H1 (cell line): ENCODE results near the gene ABLIM1. TPM values are rescaled to one million over a fixed set of nuclear protein-coding genes. Genes with fewer than 3 reads are reported as not detected.

Source experiments
- CTCF ChIA-PET: fragments of 300-600 bp; sonication (Branson Sonifier 250); formaldehyde crosslinking; loops from one replicate; lab custom pipeline; 2021; ENCODE audit not compliant: partially characterized antibody; lab: Charles Lee
- POLR2A ChIA-PET: fragments of 300-600 bp; sonication (Branson Sonifier 250); formaldehyde crosslinking; loops from one replicate; lab custom pipeline; 2021; ENCODE audit warnings: inconsistent platforms; ENCODE audit not compliant: partially characterized antibody; lab: Charles Lee
- DNase-seq, 2 experiments: peaks; one replicate each; pipeline versions ENCODE4 v3.0.0 to v3.0.0-alpha.2; 2010 to 2022; ENCODE audit warnings: low spot score in 2 of 2, low read depth in 1 of 2, mixed read lengths in 1 of 2
- FAIRE-seq: peaks from 2 replicates; lab custom pipeline; 2011; peaks lifted over from hg19 to GRCh38; lab: Jason Lieb, UNC
- H2AFZ ChIP-seq: 2 replicates; pipeline ENCODE4 v1.8.1; 2012; ENCODE audit warnings: low read length, inconsistent platforms
- H2AK5ac ChIP-seq: 2 replicates; pipeline ENCODE4 v1.6.1; 2013; ENCODE audit warnings: low read depth, low read length
- H2BK120ac ChIP-seq: replicated peaks from 2 replicates; pipeline ENCODE3; 2013; ENCODE audit warnings: low read depth, low read length, inconsistent platforms
- H2BK12ac ChIP-seq: 2 replicates; pipeline ENCODE4 v1.6.1; 2013; ENCODE audit warnings: low read depth, low read length
- H2BK15ac ChIP-seq: 2 replicates; pipeline ENCODE4 v1.6.1; 2013; ENCODE audit warnings: low read length
- H2BK20ac ChIP-seq: 2 replicates; pipeline ENCODE4 v1.6.1; 2013; ENCODE audit warnings: low read length
- H2BK5ac ChIP-seq: 2 replicates; pipeline ENCODE4 v1.6.1; 2013; ENCODE audit warnings: low read depth, low read length
- H3K14ac ChIP-seq: 2 replicates; pipeline ENCODE4 v1.6.1; 2013; ENCODE audit warnings: inconsistent platforms; ENCODE audit not compliant: insufficient read length
- H3K18ac ChIP-seq: 2 replicates; pipeline ENCODE4 v1.6.1; 2013; ENCODE audit warnings: low read length; ENCODE audit errors: extremely low read depth
- H3K23ac ChIP-seq: 2 replicates; pipeline ENCODE4 v1.6.1; 2013; ENCODE audit warnings: inconsistent platforms; ENCODE audit not compliant: insufficient read length
- H3K23me2 ChIP-seq: 2 replicates; pipeline ENCODE4 v1.6.1; 2013; ENCODE audit warnings: low read depth, low read length
- H3K27ac ChIP-seq: 2 replicates; pipeline ENCODE4 v1.6.1; 2011; ENCODE audit warnings: low read depth, low read length, inconsistent platforms
- H3K27me3 ChIP-seq, 4 experiments: replicated peaks in 1 of 4; 1 replicate in 1 of 4; 2 replicates in 3 of 4; pipeline versions ENCODE4 v1.6.1 to v1.8.1; 2011 to 2013; ENCODE audit warnings: low read length in 3 of 4, mild to moderate bottlenecking in 3 of 4, inconsistent platforms in 2 of 4, mixed read lengths in 2 of 4, moderate library complexity in 1 of 4; ENCODE audit not compliant: control insufficient read depth in 3 of 4, insufficient read depth in 3 of 4; ENCODE audit errors: extremely low read depth in 1 of 4
- H3K36me3 ChIP-seq, 4 experiments: 2 replicates each; pipeline versions ENCODE4 v1.6.1 to v1.8.1; 2011 to 2013; ENCODE audit warnings: mild to moderate bottlenecking in 4 of 4, low read length in 3 of 4, moderate library complexity in 2 of 4, control low read depth in 1 of 4, inconsistent platforms in 1 of 4; ENCODE audit not compliant: insufficient read depth in 4 of 4, control insufficient read depth in 2 of 4
- H3K4ac ChIP-seq: replicated peaks from 2 replicates; pipeline ENCODE3; 2013; ENCODE audit warnings: low read length, low read depth, mixed read lengths, inconsistent platforms; ENCODE audit not compliant: insufficient read length
- H3K4me1 ChIP-seq, 4 experiments: replicated peaks in 1 of 4; 1 replicate in 1 of 4; 2 replicates in 3 of 4; pipeline versions ENCODE4 v1.6.1 to v1.8.1; 2011 to 2013; ENCODE audit warnings: low read length in 3 of 4, inconsistent platforms in 2 of 4, mixed read lengths in 1 of 4; ENCODE audit not compliant: insufficient read depth in 4 of 4, control insufficient read depth in 3 of 4
- H3K4me2 ChIP-seq, 2 experiments: 2 replicates each; pipeline versions ENCODE4 v1.6.1 to v1.8.1; 2011 to 2013; ENCODE audit warnings: low read depth in 2 of 2, low read length in 2 of 2, control low read depth in 1 of 2, inconsistent platforms in 1 of 2, mild to moderate bottlenecking in 1 of 2; ENCODE audit not compliant: insufficient read depth in 1 of 2
- H3K4me3 ChIP-seq, 4 experiments: fragments of 200-600, 300-600 bp in 1 of 4; sonication (generic), shearing (Covaris generic), sonication (Bioruptor Twin) in 1 of 4; 2 replicates each; pipeline versions ENCODE4 v1.5.1 to v1.8.1; 2011 to 2016; ENCODE audit warnings: low read length in 4 of 4, low read depth in 3 of 4, control low read depth in 2 of 4, inconsistent platforms in 2 of 4, mild to moderate bottlenecking in 2 of 4, mixed read lengths in 1 of 4, moderate library complexity in 1 of 4; ENCODE audit not compliant: insufficient read depth in 2 of 4; ENCODE audit errors: extremely low read depth in 1 of 4
- H3K56ac ChIP-seq: replicated peaks from 2 replicates; pipeline ENCODE3; 2013; ENCODE audit warnings: low read depth, mild to moderate bottlenecking, mixed read lengths, low read length, inconsistent platforms; ENCODE audit not compliant: insufficient read length
- H3K79me1 ChIP-seq: 2 replicates; pipeline ENCODE4 v1.6.1; 2013; ENCODE audit warnings: low read depth, low read length, control low read depth
- H3K79me2 ChIP-seq, 2 experiments: 2 replicates each; pipeline versions ENCODE4 v1.6.1 to v1.8.1; 2012 to 2013; ENCODE audit warnings: low read length in 2 of 2, mild to moderate bottlenecking in 2 of 2, inconsistent platforms in 1 of 2; ENCODE audit not compliant: insufficient read depth in 2 of 2, control insufficient read depth in 1 of 2
- H3K9ac ChIP-seq, 4 experiments: replicated peaks in 1 of 4; 1 replicate in 1 of 4; 2 replicates in 3 of 4; pipeline versions ENCODE4 v1.6.1 to v1.8.1; 2011 to 2013; ENCODE audit warnings: low read depth in 3 of 4, low read length in 3 of 4, control low read depth in 2 of 4, mild to moderate bottlenecking in 2 of 4, moderate library complexity in 2 of 4, inconsistent platforms in 1 of 4; ENCODE audit errors: extremely low read depth in 1 of 4
- H3K9me3 ChIP-seq, 2 experiments: 2 replicates each; pipeline versions ENCODE4 v1.6.1 to v1.8.1; 2012 to 2013; ENCODE audit warnings: mild to moderate bottlenecking in 2 of 2, moderate library complexity in 2 of 2, control low read depth in 1 of 2, inconsistent platforms in 1 of 2, low read depth in 1 of 2, low read length in 1 of 2, mixed read lengths in 1 of 2; ENCODE audit not compliant: insufficient read depth in 2 of 2
- H4K20me1 ChIP-seq, 2 experiments: replicated peaks in 1 of 2; 2 replicates each; pipeline versions ENCODE3 to v1.8.1; 2011 to 2013; ENCODE audit warnings: inconsistent platforms in 2 of 2, low read length in 2 of 2, mild to moderate bottlenecking in 1 of 2; ENCODE audit not compliant: insufficient read depth in 2 of 2, control insufficient read depth in 1 of 2
- H4K5ac ChIP-seq: 2 replicates; pipeline ENCODE4 v1.6.1; 2013; ENCODE audit warnings: low read length, low read depth, mixed read lengths, inconsistent platforms; ENCODE audit not compliant: insufficient read length
- H4K8ac ChIP-seq: 2 replicates; pipeline ENCODE4 v1.8.0; 2013; ENCODE audit warnings: mild to moderate bottlenecking, moderate library complexity, low read length, inconsistent platforms; ENCODE audit not compliant: insufficient read depth; ENCODE audit errors: extremely low read depth
- H4K91ac ChIP-seq: replicated peaks from 2 replicates; pipeline ENCODE3; 2013; ENCODE audit warnings: low read length, mixed read lengths, inconsistent platforms; ENCODE audit not compliant: insufficient read length
- CBX5 ChIP-seq: fragments of 300-800, 300-1000 bp; sonication (generic); IDR thresholded peaks from 2 replicates; pipeline ENCODE4 v1.7.1; 2016; ENCODE audit warnings: antibody characterized with exemption, low read length, low read depth
- CBX8 ChIP-seq: fragments of 300-800, 300-1000 bp; sonication (generic); IDR thresholded peaks from 2 replicates; pipeline ENCODE4 v1.7.1; 2016; ENCODE audit warnings: low read depth, low read length, borderline replicate concordance
- CEBPB ChIP-seq: IDR thresholded peaks from 2 replicates; pipeline ENCODE4 v1.6.1; 2012; ENCODE audit warnings: low read depth, low read length
- CREB1 ChIP-seq: IDR thresholded peaks from 2 replicates; pipeline ENCODE4 v1.6.1; 2012; ENCODE audit warnings: inconsistent platforms
- EGR1 ChIP-seq: IDR thresholded peaks from 2 replicates; pipeline ENCODE4 v1.6.1; 2011; ENCODE audit warnings: low read depth, low read length, borderline replicate concordance
- GTF2F1 ChIP-seq: IDR thresholded peaks from 2 replicates; pipeline ENCODE4 v1.6.1; 2012; ENCODE audit warnings: low read depth, low read length, improper control_type of control experiment, borderline replicate concordance
- JUND ChIP-seq: IDR thresholded peaks from 2 replicates; pipeline ENCODE4 v1.6.1; 2011; ENCODE audit warnings: mild to moderate bottlenecking, improper control_type of control experiment, low read length
- POLR2AphosphoS5 ChIP-seq: IDR thresholded peaks from 2 replicates; pipeline ENCODE4 v1.6.1; 2011; ENCODE audit warnings: low read depth, low read length
- SIN3A ChIP-seq, 2 experiments: IDR thresholded peaks in 1 of 2; conservative IDR thresholded peaks in 1 of 2; 2 replicates each; pipeline ENCODE4 v1.6.1; 2011 to 2012; ENCODE audit warnings: low read length in 2 of 2, improper control_type of control experiment in 1 of 2, low read depth in 1 of 2, mild to moderate bottlenecking in 1 of 2
- SP4 ChIP-seq: IDR thresholded peaks from 2 replicates; pipeline ENCODE4 v1.6.1; 2012; ENCODE audit warnings: low read length, inconsistent platforms
- TCF12 ChIP-seq: IDR thresholded peaks from 2 replicates; pipeline ENCODE4 v1.6.1; 2011; ENCODE audit warnings: low read depth, mild to moderate bottlenecking, low read length
- ZNF274 ChIP-seq: IDR thresholded peaks from 2 replicates; pipeline ENCODE4 v1.7.0; 2012; ENCODE audit warnings: low read length, borderline replicate concordance; ENCODE audit errors: extremely low read depth
- WGBS, 2 experiments: shearing (Covaris generic) in 1 of 2; methylation state at CpG; one replicate each; pipeline versions ENCODE4 v1.1.6 to v1.1.7; 2013 to 2015; ENCODE audit warnings: low lambda C conversion rate in 2 of 2, mixed read lengths in 2 of 2, inconsistent platforms in 1 of 2, low coverage in 1 of 2, missing lambda C conversion rate in 1 of 2; ENCODE audit not compliant: insufficient replicate concordance in 2 of 2, insufficient coverage in 1 of 2, insufficient read length in 1 of 2; ENCODE audit errors: extremely low coverage in 1 of 2, missing lambda C conversion rate in 1 of 2; 5-methylcytosine and 5-hydroxymethylcytosine counted together
- polyA plus RNA-seq, 7 experiments: library from polyadenylated mRNA; depleted of rRNA in 3 of 7; stranded (reverse) in 5 of 7; unstranded in 2 of 7; fragments of >200 nt in 5 of 7; fragments of 200-250 nt in 2 of 7; gene quantifications; 1 replicate in 5 of 7; 2 replicates in 1 of 7; 4 replicates in 1 of 7; pipeline versions ENCODE4 v1.2.1 to v1.2.3, GENCODE V29; 2011 to 2013; ENCODE audit warnings: missing spikeins in 2 of 7, mixed read lengths in 2 of 7
- total RNA-seq: library from RNA; stranded (reverse); fragmentation: NEBNext Ultra II Directional; extraction: Animal tissue kit (Norgen Biotek cat#: 25700); gene quantifications from 2 replicates; pipeline ENCODE4 v1.2.1, GENCODE V29; 2021
- TF ChIP-seq, protein P1 (sequence below): IDR thresholded peaks from 2 replicates; pipeline ENCODE4 v1.6.1; 2012; ENCODE audit warnings: inconsistent platforms
- TF ChIP-seq, protein P2 (sequence below): IDR thresholded peaks from 2 replicates; pipeline ENCODE4 v1.6.1; 2011; ENCODE audit warnings: low read depth, mild to moderate bottlenecking, low read length; ENCODE audit not compliant: insufficient read depth

The ABLIM1 gene
- total and polyA plus RNA-seq, 2 of the 8 experiments (the other 6 are each of a cell fraction or from before 2014, with no cell fraction given), result 51.2 to 51.7 TPM

DNA sequence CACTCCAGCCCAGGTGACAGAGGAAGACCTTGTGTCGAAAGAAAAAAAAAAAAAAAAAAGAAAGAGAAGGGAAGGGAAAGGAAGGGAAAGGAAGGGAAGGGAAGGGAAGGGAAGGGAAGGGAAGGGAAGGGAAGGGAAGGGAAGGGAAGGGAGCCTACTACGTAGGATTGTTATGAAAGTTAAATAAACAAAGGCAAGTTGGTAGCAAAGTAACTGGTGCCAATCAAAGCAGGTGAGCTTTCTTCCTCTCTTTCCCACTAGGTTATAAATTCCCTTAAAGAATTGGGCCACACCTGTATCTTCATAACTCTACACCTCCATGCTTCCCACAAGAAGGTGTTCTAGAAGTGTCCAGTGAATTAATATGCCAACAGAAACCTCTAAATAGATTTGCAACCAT, 157.4 kb downstream of the ABLIM1 start:
- Histone ChIP-seq H3K36me3 (no peaks in the 10 kb centered on the region), H3K23me2 (no peaks in the 10 kb centered on the region), H3K14ac (no peak overlapping the region), H3K27ac (no peak overlapping the region), H4K20me1 (peaks cover 0 to 2% of the 10 kb centered on the region in 2 experiments), H2BK120ac (no peak overlapping the region), H3K18ac (no peak overlapping the region), H2BK15ac (no peak overlapping the region), H3K23ac (no peak overlapping the region), H4K91ac (no peak overlapping the region), H4K8ac (no peak overlapping the region), H3K4me1 (peaks cover 0 to 10% (median 1%) of the 10 kb centered on the region in 4 experiments; a peak in 4 of 7 replicates), H3K79me2 (0 out of 4 replicates have a peak, but pooled peaks cover 0 to 3% of the 10 kb centered on the region in 2 experiments), H3K27me3 (no peaks in the 10 kb centered on the region), H3K4me3 (no peak overlapping the region), H4K5ac (no peak overlapping the region), H3K9ac (no peak overlapping the region), H3K56ac (no peak overlapping the region), H2AK5ac (no peak overlapping the region), H2BK5ac (no peak overlapping the region), H3K9me3 (no peaks in the 10 kb centered on the region), H3K79me1 (0 out of 2 replicates have a peak, but pooled peaks cover 3% of the 10 kb centered on the region), H2AFZ (no peak overlapping the region), H2BK20ac (no peak overlapping the region), H2BK12ac (no peak overlapping the region), H3K4me2 (no peak overlapping the region), H3K4ac (no peak overlapping the region)
- no peak for FAIRE-seq
- WGBS, 2 experiments, result 38% methylated on average over 1 of the region's 2 CpGs; no CpG with 5 or more reads in 1 of the 2 experiments
- DNase-seq, result no peak
- ChIA-PET CTCF (interaction anchor here (0.7 to 2.0 kb wide), 6 partner anchors 11 to 48 kb away, joined by 3 to 7 read pairs (median 4); no protein-coding TSS in a partner anchor), POLR2A (no interaction called here)
- no peak for TF ChIP-seq SIN3A (conservative IDR thresholded peaks at IDR 0.05 in 1 of 2, IDR thresholded peaks at IDR 0.05 in 1 of 2; ENCODE audit: low read depth in 1 of 2, low read length in 2 of 2)
- TF ChIP-seq, protein P1, sequence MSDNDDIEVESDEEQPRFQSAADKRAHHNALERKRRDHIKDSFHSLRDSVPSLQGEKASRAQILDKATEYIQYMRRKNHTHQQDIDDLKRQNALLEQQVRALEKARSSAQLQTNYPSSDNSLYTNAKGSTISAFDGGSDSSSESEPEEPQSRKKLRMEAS, result no peak
- TF ChIP-seq POLR2AphosphoS5, result no peak
- no peak for TF ChIP-seq CREB1
- TF ChIP-seq, protein P2, sequence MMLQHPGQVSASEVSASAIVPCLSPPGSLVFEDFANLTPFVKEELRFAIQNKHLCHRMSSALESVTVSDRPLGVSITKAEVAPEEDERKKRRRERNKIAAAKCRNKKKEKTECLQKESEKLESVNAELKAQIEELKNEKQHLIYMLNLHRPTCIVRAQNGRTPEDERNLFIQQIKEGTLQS, result no peak
- TF ChIP-seq EGR1, result no peak
- TF ChIP-seq ZNF274, result no peak
- TF ChIP-seq GTF2F1, result no peak
- TF ChIP-seq TCF12, result no peak
- no peak for TF ChIP-seq SP4
- TF ChIP-seq JUND, result no peak
- no peak for TF ChIP-seq CBX5
- no peak for TF ChIP-seq CEBPB
- no peak for TF ChIP-seq CBX8
